GM18861 (cell line): ENCODE data around the gene RNF112.
A peak's percentile ranks its signal among the peaks of the same experiment; 100 is the strongest.

Source experiments
- ATAC-seq: cut with Tn5 transposase; IDR thresholded peaks from one replicate; pipeline ENCODE4 v1.9.1; 2021; ENCODE audit not compliant: unreplicated experiment

RNF112 gene

GRCh38 chr17:19410875-19411620 lies at the start of gene RNF112:
TSS of gene RNF112 (plus strand) at chr17:19411232. CDS start at chr17:19411409, 177 bp downstream.
- ATAC-seq: no peak

GRCh38 chr17:19361326-19361725 lies 49.7 kb upstream of the RNF112 start:
- no peak for ATAC-seq

GRCh38 chr17:19361944-19362276 lies 49.1 kb upstream of the RNF112 start:
- no peak for ATAC-seq

DNA sequence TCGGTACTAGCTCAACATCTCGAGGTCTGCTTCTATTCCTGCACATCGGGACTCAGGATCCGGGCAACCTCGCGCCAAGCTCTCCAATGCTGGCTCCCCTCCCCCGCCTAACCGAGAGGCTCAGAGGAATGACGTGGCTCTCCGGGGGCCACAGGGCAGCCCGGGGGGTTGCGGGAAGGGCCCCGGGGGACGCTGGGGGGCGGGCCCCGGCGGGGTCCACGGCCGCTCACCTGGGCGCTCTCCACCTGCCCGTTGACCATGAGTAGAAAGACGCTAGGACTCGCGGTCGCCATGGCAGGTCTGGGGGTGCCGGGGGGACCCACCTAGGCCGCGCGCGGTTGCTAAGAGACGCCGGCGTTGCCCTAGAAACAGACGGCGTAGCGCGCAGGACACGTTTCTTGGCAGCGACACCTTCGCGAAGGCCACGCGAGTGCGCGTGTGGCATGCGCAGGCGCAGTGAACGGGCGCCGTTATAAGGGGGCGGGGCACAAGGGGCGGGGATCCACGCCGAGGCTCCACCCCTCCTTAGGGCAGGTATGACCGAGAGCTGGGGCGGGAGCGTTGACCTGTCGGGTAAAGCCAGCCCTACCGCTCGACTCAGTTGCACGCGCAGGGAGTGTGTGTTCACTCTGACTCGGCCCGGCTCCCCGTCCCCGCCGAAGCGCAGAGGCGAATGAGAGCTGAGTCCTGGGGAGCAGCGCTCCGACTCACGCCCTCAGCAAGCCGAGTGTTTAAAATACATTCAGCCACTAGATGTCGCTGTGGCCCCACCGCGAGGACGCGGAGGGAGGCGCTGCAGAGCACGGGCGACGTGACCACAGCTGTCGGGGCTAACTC lies 48.5 kb upstream of the RNF112 start, which contains the start of gene B9D1:
Gene B9D1 (minus strand): TSS at position 447 of the 837 bp plus-strand sequence. CDS start 154 bp downstream, at position 293.
- ATAC-seq: peak; percentile 74

DNA sequence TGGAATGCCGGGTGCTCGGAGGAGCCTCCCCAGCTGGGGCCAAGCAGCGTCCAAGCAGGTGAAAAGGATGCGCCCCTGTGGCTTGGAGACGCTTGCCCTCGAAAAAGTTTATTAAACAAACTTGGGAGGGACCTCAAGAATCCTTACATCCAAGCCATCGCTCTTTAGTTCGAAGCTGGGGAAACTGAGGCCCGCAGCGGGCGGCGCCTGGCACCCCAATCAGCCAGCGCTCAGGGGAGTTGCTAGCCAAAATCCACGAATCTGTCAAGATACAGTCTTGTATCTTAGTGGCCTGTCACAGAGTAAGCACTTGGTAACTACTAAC lies 48.0 kb upstream of the RNF112 start:
- no peak for ATAC-seq

GRCh38 chr17:19363460-19364035 lies 47.5 kb upstream of the RNF112 start:
- no peak for ATAC-seq

- ATAC-seq: no peak
These were observed 46.1 kb upstream of the RNF112 start for GRCh38 chr17:19364699-19365498.

DNA sequence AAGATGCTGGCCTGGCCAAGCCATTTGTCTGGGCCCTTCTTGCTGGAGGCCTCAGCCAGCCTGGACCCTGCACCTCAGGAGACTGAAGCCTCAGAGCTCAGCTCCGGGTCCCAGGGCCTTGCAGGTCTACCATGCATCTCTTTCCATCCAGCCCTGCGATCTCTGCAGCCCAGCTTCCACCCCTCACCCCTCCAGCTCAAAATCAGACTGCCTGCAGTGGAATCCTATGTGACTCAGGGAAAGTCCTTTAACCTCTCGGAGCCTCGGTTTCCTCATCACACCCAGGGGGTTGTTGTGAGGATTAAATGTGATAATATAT lies 45.6 kb upstream of the RNF112 start:
- no peak for ATAC-seq

DNA sequence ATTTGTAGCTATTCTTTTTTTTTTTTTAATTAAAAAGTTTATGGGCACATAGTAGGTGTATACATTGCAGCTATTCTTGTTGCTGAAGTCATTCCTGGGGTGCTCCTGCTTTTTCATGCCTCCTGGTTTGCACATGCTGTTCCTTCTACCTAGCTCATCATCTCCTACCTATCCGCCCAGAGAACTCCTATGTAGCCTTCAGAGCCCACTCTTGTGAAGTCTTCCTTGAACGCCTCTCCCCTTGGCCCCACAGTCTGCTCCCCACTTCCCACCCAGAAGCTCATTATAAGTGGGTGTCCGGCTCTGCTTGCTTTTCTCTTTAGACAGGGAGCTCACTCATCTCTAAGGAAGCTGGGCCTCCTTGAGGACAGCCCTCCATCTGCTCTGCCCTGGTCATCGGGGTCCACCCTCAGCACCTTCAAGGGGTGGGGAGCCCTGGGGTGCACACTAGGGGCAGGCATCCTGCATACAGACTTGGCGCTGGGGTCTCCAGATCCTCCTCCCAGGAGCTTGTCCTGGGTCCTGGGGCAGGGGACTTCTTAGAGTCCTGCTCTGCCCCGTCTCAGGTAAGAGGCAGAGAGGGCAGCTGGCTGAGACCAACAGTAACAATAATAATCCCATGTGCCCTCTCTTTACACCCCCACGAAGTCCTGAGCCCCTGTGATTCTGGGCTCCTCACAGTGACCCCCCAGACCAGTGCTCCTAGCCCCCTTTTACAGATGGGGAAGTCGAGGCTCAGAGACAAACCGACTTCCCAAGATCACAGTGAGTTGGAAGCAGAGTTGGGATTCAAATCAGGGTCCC lies 45.0 kb upstream of the RNF112 start:
- ATAC-seq: no peak

DNA sequence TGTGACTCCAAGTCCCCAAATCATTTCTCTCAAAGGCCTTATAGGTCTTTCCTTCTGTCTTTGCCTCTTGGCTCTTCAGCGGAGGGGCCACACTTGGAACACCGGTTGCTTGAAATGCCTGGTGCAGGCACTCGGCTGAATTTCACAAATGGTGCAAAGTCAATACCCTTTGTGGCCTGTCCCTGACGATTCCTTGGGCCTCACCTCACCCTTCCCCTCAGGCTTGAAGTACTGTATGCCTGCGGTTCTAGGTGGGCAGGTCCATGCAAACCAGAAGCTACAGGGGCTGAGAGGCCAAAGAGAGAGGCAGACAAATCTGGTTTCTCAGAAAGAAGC lies 44.4 kb upstream of the RNF112 start:
- ATAC-seq: no peak

DNA sequence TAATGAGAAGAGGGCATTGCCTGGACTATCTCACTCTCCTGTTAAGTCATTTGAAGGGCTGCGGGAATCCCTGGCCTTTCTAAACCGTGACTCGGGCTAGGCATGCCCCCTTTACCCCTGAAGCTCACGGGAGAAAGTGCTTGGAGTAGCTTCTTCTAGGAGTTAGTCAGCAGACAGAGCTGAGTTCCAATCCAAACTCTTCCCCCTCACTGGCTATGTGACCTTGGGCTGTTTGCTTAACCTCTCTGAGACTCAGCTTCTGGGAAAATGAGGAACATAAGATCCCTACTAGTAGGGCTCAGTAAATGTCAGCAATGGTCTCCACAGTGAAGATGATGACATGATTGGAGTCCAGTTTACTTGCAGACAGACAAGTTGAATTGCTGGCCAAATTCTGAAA lies 42.8 kb upstream of the RNF112 start:
- no peak for ATAC-seq

GRCh38 chr17:19369107-19369778 lies 41.8 kb upstream of the RNF112 start:
- ATAC-seq: no peak

DNA sequence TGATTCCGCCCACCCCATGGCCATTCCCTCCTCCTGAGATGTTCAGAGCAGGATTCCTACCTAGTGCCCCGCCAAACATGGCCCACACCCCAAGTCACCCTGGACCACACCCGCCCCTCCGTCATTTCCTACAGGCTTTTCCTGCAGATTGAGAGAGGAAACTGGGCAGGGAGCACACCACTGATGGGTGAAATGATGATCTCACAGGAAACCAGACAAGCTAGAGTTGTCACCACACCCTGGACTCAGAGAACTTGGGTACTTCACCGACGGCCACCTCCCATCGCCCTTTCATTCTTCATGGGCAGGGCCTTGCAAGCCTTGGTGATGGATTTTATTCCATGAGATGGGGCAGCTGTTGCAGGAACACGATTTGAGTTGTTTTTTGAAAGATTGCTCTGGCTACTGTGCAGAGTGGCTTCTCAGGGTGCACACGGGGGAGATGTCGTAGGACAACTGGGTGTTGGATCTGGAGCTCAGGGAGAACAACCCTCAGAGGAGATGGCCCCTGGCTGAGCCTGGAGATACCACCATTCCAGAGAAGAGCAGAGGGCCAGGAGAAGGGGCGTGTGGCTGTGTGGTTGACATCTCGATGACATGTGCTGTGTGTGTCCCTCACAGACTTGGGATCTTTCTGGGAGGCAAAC lies 41.1 kb upstream of the RNF112 start:
- no peak for ATAC-seq

GRCh38 chr17:19370493-19370960 lies 40.5 kb upstream of the RNF112 start:
- no peak for ATAC-seq

DNA sequence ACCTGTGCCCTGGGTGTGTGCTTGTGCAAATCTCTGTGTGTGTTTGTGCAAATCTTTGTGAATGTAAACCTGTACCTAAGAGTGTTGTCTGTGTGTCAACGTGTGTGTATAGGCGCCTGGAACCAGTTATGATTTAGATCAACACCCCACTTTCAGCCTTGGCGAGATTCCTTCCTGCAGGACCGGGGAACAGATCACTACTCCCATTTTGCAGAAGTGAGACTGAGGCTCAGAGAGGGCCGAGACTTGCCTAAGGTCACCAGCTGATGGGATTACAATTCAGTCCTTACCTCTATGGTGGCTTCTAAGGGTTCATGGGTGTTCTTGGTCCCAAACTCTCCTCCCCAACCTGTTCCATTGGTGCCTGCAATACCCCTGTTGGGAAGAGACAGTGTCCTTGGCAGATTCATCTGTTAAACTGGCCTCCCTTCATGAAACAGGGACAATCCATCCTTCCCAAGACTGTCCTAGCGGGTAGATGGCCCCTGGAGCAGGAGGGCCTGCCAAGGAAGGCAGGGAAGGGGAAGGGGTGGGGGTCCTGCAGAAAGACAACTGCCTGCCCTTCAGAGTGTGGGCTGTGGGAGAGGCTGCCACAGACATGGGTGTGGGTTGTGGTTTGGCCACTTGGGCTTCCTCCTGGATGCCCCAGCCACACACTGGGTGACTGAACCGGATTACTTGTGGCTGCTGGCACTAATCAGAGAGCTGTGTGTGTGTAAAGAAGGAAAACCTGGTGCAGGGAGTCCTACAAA lies 39.6 kb upstream of the RNF112 start:
- no peak for ATAC-seq

DNA sequence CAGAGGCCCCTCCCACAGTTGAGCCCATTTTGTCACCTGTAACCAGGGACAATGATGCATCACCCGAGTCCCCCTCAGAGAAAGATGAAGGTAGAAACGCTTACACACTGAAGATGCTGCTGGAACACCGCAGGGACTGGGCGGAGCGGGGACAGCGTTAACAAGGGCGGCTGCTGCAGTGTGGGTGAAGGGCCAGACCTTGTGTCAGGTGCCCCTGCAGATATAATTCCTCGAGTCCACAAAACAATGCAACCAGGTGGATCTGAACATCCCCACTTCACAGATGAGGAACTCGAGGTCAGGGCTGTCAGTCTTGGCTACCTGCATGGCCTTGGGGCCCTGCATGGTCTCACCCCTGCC lies 39.0 kb upstream of the RNF112 start:
- no peak for ATAC-seq

GRCh38 chr17:19372439-19372838 lies 38.6 kb upstream of the RNF112 start:
- ATAC-seq: no peak

GRCh38 chr17:19372866-19373504 lies 38.0 kb upstream of the RNF112 start:
- no peak for ATAC-seq
